ENCODE measurements around the gene EEF1AKMT3.

Gene EEF1AKMT3

DNA sequence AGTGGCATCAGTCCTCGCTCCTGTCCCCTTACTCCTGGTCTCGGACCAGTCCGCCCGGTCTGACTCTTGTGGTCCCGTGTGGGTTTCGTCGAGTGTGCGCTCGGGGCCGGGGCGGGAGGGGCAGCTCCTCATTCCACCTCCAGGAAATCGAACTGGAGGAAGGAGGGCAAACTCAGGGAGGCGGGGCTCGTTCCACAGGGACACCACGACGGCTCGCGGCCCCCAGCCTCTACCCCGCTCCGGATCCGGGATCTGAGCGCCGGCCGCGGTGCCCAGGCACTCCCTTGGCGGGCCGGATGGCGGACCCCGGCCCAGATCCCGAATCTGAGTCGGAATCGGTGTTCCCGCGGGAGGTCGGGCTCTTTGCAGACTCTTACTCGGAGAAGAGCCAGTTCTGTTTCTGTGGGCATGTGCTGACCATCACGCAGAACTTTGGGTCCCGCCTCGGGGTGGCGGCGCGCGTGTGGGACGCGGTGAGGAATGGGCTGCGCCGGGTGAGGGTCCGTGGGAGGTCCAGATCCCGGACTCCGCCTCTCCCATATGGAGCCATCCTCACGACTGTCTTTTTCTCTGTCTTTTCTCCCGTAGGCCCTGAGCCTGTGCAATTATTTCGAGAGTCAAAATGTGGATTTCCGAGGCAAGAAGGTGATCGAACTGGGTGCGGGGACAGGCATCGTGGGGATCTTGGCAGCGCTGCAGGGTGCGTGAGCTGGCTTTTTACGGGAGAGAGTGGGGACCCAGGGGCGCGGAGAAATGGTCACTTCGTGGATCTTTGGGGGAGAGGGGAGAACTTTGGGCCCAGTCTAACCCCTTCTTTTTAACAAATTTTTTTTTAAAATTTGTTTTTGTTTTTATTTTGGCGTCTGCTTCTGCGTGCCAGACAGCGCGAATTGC is at the start of gene EEF1AKMT3:
EEF1AKMT3 (plus strand) TSS at position 186 of the 894 bp plus-strand sequence; CDS start at position 297, 111 bp downstream.
- H3K27ac ChIP-seq = peak within 1 kb of the TSS; percentile 97
- TF ChIP-seq, protein P1, sequence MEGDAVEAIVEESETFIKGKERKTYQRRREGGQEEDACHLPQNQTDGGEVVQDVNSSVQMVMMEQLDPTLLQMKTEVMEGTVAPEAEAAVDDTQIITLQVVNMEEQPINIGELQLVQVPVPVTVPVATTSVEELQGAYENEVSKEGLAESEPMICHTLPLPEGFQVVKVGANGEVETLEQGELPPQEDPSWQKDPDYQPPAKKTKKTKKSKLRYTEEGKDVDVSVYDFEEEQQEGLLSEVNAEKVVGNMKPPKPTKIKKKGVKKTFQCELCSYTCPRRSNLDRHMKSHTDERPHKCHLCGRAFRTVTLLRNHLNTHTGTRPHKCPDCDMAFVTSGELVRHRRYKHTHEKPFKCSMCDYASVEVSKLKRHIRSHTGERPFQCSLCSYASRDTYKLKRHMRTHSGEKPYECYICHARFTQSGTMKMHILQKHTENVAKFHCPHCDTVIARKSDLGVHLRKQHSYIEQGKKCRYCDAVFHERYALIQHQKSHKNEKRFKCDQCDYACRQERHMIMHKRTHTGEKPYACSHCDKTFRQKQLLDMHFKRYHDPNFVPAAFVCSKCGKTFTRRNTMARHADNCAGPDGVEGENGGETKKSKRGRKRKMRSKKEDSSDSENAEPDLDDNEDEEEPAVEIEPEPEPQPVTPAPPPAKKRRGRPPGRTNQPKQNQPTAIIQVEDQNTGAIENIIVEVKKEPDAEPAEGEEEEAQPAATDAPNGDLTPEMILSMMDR (conservative IDR thresholded peaks at IDR 0.05) = no peak
- TF ChIP-seq ZFX (IDR thresholded peaks at IDR 0.05) = peak; percentile 60; the same call in 1 of the 2 replicates

DNA sequence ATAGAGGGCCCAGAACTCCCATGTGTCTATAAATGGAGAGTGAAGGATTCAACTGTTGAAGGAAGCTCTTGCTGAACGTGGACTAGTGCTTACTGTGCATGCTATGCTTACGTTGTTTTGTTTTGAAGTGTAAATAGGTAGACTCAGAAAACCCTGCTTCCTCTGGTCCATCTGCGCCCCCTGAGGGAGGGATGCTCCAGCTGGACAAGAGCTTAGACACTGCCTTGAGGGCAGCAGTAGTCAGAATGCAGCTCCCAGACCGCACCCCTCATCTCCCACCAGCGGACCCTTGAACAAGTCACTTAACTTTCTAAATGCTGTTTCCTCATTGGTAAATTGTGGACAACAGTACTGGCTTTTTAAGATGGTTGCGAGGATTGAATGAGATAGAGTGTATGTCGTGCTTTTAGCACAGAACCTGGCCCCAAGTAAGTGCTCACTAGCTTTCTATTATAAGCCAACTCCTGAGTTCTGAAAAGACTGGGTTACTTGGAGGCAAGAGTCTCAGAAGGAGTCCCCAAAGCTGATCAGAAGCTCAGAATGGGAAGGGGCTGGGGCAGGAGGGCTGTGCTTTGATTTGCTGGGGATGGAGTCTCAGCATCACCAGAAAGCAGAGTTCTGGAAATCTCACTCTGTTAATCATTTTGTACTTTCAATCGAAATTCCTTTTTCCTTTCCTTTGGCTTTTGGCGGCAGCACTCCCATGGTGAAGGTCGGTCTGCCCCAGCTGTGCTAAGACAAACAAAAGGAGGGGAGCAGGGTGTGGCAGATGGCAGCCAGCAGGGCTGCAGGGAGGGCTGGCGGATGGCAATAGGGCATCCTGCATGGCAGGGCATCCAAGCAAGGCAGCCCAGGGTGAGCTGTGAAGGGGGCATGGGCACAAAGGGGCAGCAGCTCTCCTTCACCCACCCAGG is 49.4 kb upstream of the EEF1AKMT3 start:
- no peak overlapping the region for H3K27ac ChIP-seq
- no peak for TF ChIP-seq ZFX (IDR thresholded peaks at IDR 0.05)
- TF ChIP-seq, protein P1 (conservative IDR thresholded peaks at IDR 0.05) = no peak

DNA sequence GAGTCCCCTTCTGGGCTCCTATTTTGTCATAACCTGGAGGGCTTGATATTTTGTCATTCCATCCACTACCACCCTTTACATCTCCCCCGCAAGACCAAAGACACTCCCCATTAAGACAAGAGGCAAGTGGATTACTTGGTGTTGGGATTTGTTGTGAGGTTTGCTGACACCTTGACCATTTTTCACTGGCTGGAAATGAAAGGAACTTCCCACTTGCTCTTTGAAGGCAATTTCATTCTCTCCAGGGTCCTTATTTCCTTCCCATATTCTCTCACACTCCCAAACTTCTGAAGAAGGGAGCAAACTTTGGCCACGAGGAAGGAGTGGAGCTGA is 48.8 kb upstream of the EEF1AKMT3 start:
- no peak for TF ChIP-seq ZFX (IDR thresholded peaks at IDR 0.05)
- TF ChIP-seq, protein P1 (conservative IDR thresholded peaks at IDR 0.05) = no peak

DNA sequence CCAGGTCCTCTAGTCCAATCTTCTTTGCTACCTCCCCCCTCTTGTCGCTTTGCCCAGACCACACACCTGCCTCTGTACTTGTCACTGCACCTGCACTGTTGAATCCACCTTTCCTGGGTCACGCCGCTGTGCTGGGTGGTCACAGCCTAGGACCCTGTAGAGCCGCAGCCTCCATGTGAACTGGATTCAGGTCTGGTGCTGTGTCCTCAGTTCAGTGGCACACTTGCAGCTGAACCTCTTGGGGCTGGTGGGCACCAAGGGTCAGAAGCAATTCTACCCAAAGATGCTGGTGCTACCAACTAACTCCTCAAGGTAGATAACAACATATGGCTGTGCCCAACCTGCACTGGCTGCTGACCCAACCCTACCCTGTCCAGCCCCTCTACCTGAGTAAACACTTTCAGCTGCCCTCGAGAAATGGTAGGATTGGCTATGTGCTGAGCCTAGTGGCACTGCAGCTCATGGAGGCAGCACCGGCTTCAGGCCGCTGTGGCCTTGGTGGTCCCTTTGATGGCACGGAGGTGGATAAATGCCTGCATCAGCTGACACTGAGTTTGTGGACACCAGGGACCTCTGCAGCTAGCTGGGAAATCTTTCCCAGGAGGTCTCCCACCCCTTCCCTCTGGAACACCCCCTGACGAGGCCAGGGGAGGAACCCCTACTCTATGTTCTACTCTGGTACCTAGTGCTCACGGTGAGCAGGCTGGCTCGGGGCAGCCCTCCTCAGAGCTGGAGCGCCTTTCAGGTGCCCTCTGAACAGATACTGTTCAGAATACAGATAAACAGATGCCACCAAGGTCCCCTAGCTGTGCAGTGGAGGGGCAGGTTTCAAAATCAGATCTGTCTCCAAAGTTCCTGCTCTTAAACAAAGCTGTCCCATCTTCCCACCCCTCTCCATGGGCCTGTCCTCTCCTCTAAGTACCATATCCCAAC is 48.1 kb upstream of the EEF1AKMT3 start:
- TF ChIP-seq ZFX (IDR thresholded peaks at IDR 0.05) = no peak
- TF ChIP-seq, protein P1 (conservative IDR thresholded peaks at IDR 0.05) = no peak
- H3K27ac ChIP-seq = no peak overlapping the region

More for the DNA sequence above, 48.8 kb upstream of the EEF1AKMT3 start:
- H3K27ac ChIP-seq = no peak overlapping the region

DNA sequence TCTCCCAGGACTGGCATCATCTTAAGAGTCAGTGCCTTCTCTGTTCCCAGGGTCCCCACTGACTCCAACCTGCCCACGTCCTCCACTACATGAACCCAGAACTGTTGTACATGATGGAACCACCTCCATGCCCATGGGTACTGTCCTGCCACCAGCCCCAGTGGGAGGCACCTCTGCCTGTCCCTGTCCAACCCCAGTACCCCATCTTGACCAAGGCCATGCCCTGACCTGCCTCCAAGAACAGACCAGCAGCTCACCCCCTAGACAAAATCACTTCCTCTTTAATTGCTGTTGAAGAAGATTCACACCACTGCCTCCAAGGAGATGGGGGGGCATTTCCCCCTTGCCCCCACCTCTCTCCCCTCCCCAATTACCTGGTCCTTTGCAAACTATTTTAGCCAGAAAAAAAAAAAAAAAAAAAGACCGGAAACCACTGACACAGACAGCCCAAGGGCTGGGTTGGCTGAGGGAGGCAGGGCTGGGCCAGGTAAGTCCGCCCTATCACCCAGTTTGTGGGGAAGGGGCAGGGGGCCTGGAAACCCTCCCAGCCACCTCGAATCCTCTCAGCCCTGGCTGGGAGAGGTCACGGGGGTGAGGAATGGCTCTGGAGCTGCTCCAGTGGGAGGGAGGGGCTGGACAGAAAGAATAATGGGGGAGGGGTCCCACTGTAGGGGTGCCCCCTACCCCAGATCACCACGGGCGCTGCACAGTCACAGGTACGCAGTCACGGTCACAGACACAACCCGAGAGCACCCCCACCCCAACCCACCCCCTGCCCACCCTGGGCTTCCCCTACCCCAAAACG is 47.3 kb upstream of the EEF1AKMT3 start:
- H3K27ac ChIP-seq = no peak overlapping the region
- TF ChIP-seq, protein P1 (conservative IDR thresholded peaks at IDR 0.05) = no peak
- TF ChIP-seq ZFX (IDR thresholded peaks at IDR 0.05) = no peak

DNA sequence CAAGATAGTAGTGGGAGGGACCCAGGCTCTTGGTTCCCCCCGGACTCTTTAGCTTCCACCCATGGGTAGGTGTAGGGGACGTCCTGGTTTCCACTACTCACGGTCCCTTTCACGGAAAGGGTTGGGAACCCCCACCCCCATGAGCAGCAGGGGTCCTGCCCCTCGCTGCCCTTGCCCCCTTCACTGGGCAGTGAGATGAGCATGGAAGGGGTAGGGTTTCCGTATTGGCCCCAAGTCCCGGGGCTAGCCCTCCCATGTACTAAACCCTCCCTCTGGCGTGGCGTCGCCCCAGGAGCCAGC is 46.6 kb upstream of the EEF1AKMT3 start:
- TF ChIP-seq ZFX (IDR thresholded peaks at IDR 0.05) = no peak
- TF ChIP-seq, protein P1 (conservative IDR thresholded peaks at IDR 0.05) = no peak
- no peak overlapping the region for H3K27ac ChIP-seq
